K562 (cell line): ENCODE measurements around the gene MRPS10. TPM values are rescaled to one million over a fixed set of nuclear protein-coding genes. Genes with fewer than 3 reads are reported as not detected.

ENCODE experiments used
- BCL6 ChIP-seq: fragments of 250-450 bp; sonication (Bioruptor Pico); IDR thresholded peaks from 2 replicates; pipeline ENCODE4 v1.4.0; 2020
- FOS ChIP-seq: IDR thresholded peaks from 3 replicates; pipeline ENCODE4 v1.6.1; 2011; ENCODE audit not compliant: insufficient read length; ENCODE audit errors: extremely low read depth
- HDAC2 ChIP-seq: fragments of 450-650 bp; IDR thresholded peaks from 2 replicates; pipeline ENCODE4 v1.6.1; 2016; ENCODE audit warnings: mild to moderate bottlenecking
- HOXB6 ChIP-seq: fragments of 250-450 bp; sonication (Bioruptor Pico); IDR thresholded peaks from 2 replicates; pipeline ENCODE4 v1.5.1; 2022; ENCODE audit warnings: mild to moderate bottlenecking, borderline replicate concordance
- MIER1 ChIP-seq: fragments of 450-650 bp; IDR thresholded peaks from 2 replicates; pipeline ENCODE4 v1.6.1; 2016; ENCODE audit warnings: antibody characterized with exemption, mild to moderate bottlenecking, low read depth
- MYC ChIP-seq, 2 experiments: fragments of 250-450 bp in 1 of 2; sonication (Bioruptor Pico) in 1 of 2; IDR thresholded peaks; 2 replicates each; pipeline versions ENCODE4 v1.5.1 to v1.6.1; 2012 to 2021; ENCODE audit warnings: low read depth in 2 of 2, borderline replicate concordance in 1 of 2, improper control_type of control experiment in 1 of 2, low read length in 1 of 2, mild to moderate bottlenecking in 1 of 2, moderate library complexity in 1 of 2
- PCBP1 ChIP-seq: fragments of 200-400 bp; formaldehyde crosslinking; IDR thresholded peaks from 2 replicates; pipeline ENCODE4 v1.6.1; 2018; ENCODE audit warnings: mild to moderate bottlenecking, low read depth, low read length; ENCODE audit not compliant: poor library complexity, severe bottlenecking
- SIN3A ChIP-seq, 2 experiments: fragments of 150-350 bp in 1 of 2; IDR thresholded peaks; 2 replicates each; pipeline ENCODE4 v1.6.1; 2011 to 2016; ENCODE audit warnings: borderline replicate concordance in 2 of 2, low read depth in 2 of 2, low read length in 2 of 2, mild to moderate bottlenecking in 2 of 2, moderate library complexity in 2 of 2; ENCODE audit not compliant: control insufficient read depth in 1 of 2
- ZKSCAN8 ChIP-seq: fragments of 200-800 bp; sonication (Bioruptor generic); IDR thresholded peaks from 2 replicates; pipeline ENCODE4 v1.6.1; 2016; ENCODE audit warnings: missing genetic modification characterization, missing compliant biosample characterization
- polyA plus RNA-seq, 8 experiments: library from polyadenylated mRNA; depleted of rRNA in 4 of 8; stranded (reverse) in 5 of 8; unstranded in 3 of 8; fragments of >200 nt; fragmentation: Nextera tagmentation in 2 of 8; fragmentation: Illumina TruSeq in 1 of 8; extraction: Ambion mirVana in 2 of 8; extraction: Trizol in 1 of 8; gene quantifications; 2 replicates each; pipeline versions ENCODE4 v1.2.1 to v1.2.3, GENCODE V29; 2011 to 2014; ENCODE audit warnings: inconsistent platforms in 1 of 8, missing spikeins in 1 of 8
- total RNA-seq, 7 experiments: library from RNA; depleted of rRNA in 6 of 7; stranded (reverse); fragments of >200 nt in 6 of 7; fragmentation: Illumina TruSeq in 2 of 7; extraction: Trizol in 2 of 7; gene quantifications; 2 replicates each; pipeline versions ENCODE4 v1.2.1 to v1.2.3, GENCODE V29; 2011 to 2021; ENCODE audit warnings: low replicate concordance in 1 of 7
- TF ChIP-seq, protein P1 (sequence below): fragments of 200-600 bp; sonication (generic); IDR thresholded peaks from one replicate; pipeline ENCODE4 v1.6.1; 2012; ENCODE audit warnings: mild to moderate bottlenecking, low read depth, low read length, inconsistent platforms
- TF ChIP-seq, protein P2 (sequence below): sonication (generic); formaldehyde crosslinking; IDR thresholded peaks from 2 replicates; pipeline ENCODE4 v1.4.0; 2020; ENCODE audit warnings: mild to moderate bottlenecking, missing genetic modification reagents
- TF ChIP-seq, protein P3 (sequence below): fragments of 250-450 bp; sonication (Bioruptor Pico); IDR thresholded peaks from 2 replicates; pipeline ENCODE4 v1.9.0; 2021; ENCODE audit warnings: mild to moderate bottlenecking

The MRPS10 gene
- total and polyA plus RNA-seq, 9 of the 15 experiments (the other 6 are each of a cell fraction or from before 2014, with no cell fraction given) = 48.6 to 166 (median 93.7) TPM

DNA sequence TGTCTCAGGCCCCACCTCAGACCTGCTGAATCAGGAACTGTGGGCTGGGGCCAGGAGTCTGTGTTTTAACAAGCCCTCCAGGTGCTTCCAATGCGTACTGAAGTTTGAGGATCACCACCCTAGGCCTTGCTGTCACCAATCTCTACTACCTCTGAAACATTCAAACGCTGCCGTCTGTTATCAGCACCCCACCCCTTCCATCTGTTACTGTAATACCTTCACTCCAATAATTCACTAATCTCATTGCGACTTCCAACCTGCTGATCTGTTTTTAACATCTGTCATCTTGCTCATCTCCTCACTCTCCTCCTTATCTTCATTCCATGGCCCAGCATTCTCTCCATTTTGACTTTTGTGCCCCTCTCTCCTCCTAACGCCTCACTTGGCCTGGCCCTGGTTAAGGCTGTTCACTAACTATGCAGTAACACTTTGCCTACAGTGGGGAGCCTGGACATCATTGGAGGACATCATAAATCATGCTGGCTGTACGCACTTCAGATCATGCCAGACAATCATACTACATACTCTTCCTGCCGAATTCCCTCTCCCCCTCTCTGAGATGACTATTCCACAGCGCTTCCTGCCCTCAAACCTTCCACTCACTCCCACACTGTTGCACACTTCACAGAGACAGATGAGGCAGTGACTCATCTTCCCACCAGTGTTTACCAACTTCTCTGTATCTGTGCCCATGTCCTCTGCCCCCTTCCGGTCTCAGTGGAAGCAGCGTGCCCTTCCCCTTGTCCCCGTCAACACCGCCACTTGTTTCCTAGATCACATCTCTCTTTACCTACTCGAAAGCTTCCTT lies 19.9 kb downstream of the MRPS10 start (continued):
- TF ChIP-seq, protein P1, sequence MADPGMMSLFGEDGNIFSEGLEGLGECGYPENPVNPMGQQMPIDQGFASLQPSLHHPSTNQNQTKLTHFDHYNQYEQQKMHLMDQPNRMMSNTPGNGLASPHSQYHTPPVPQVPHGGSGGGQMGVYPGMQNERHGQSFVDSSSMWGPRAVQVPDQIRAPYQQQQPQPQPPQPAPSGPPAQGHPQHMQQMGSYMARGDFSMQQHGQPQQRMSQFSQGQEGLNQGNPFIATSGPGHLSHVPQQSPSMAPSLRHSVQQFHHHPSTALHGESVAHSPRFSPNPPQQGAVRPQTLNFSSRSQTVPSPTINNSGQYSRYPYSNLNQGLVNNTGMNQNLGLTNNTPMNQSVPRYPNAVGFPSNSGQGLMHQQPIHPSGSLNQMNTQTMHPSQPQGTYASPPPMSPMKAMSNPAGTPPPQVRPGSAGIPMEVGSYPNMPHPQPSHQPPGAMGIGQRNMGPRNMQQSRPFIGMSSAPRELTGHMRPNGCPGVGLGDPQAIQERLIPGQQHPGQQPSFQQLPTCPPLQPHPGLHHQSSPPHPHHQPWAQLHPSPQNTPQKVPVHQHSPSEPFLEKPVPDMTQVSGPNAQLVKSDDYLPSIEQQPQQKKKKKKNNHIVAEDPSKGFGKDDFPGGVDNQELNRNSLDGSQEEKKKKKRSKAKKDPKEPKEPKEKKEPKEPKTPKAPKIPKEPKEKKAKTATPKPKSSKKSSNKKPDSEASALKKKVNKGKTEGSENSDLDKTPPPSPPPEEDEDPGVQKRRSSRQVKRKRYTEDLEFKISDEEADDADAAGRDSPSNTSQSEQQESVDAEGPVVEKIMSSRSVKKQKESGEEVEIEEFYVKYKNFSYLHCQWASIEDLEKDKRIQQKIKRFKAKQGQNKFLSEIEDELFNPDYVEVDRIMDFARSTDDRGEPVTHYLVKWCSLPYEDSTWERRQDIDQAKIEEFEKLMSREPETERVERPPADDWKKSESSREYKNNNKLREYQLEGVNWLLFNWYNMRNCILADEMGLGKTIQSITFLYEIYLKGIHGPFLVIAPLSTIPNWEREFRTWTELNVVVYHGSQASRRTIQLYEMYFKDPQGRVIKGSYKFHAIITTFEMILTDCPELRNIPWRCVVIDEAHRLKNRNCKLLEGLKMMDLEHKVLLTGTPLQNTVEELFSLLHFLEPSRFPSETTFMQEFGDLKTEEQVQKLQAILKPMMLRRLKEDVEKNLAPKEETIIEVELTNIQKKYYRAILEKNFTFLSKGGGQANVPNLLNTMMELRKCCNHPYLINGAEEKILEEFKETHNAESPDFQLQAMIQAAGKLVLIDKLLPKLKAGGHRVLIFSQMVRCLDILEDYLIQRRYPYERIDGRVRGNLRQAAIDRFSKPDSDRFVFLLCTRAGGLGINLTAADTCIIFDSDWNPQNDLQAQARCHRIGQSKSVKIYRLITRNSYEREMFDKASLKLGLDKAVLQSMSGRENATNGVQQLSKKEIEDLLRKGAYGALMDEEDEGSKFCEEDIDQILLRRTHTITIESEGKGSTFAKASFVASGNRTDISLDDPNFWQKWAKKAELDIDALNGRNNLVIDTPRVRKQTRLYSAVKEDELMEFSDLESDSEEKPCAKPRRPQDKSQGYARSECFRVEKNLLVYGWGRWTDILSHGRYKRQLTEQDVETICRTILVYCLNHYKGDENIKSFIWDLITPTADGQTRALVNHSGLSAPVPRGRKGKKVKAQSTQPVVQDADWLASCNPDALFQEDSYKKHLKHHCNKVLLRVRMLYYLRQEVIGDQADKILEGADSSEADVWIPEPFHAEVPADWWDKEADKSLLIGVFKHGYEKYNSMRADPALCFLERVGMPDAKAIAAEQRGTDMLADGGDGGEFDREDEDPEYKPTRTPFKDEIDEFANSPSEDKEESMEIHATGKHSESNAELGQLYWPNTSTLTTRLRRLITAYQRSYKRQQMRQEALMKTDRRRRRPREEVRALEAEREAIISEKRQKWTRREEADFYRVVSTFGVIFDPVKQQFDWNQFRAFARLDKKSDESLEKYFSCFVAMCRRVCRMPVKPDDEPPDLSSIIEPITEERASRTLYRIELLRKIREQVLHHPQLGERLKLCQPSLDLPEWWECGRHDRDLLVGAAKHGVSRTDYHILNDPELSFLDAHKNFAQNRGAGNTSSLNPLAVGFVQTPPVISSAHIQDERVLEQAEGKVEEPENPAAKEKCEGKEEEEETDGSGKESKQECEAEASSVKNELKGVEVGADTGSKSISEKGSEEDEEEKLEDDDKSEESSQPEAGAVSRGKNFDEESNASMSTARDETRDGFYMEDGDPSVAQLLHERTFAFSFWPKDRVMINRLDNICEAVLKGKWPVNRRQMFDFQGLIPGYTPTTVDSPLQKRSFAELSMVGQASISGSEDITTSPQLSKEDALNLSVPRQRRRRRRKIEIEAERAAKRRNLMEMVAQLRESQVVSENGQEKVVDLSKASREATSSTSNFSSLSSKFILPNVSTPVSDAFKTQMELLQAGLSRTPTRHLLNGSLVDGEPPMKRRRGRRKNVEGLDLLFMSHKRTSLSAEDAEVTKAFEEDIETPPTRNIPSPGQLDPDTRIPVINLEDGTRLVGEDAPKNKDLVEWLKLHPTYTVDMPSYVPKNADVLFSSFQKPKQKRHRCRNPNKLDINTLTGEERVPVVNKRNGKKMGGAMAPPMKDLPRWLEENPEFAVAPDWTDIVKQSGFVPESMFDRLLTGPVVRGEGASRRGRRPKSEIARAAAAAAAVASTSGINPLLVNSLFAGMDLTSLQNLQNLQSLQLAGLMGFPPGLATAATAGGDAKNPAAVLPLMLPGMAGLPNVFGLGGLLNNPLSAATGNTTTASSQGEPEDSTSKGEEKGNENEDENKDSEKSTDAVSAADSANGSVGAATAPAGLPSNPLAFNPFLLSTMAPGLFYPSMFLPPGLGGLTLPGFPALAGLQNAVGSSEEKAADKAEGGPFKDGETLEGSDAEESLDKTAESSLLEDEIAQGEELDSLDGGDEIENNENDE = no peak
- TF ChIP-seq MYC (IDR thresholded peaks at IDR 0.05; ENCODE audit: low read depth, low read length) = peak; percentile 59; the same call in 1 of the 2 replicates
- TF ChIP-seq MYC (CRISPR knock-in tag; IDR thresholded peaks at IDR 0.05; ENCODE audit: borderline replicate concordance, low read depth) = 0 out of 2 replicates have a peak, but pooled peaks have one; percentile 9
- peak; percentile 54 for TF ChIP-seq FOS
- no peak for TF ChIP-seq PCBP1
- TF ChIP-seq, protein P2, sequence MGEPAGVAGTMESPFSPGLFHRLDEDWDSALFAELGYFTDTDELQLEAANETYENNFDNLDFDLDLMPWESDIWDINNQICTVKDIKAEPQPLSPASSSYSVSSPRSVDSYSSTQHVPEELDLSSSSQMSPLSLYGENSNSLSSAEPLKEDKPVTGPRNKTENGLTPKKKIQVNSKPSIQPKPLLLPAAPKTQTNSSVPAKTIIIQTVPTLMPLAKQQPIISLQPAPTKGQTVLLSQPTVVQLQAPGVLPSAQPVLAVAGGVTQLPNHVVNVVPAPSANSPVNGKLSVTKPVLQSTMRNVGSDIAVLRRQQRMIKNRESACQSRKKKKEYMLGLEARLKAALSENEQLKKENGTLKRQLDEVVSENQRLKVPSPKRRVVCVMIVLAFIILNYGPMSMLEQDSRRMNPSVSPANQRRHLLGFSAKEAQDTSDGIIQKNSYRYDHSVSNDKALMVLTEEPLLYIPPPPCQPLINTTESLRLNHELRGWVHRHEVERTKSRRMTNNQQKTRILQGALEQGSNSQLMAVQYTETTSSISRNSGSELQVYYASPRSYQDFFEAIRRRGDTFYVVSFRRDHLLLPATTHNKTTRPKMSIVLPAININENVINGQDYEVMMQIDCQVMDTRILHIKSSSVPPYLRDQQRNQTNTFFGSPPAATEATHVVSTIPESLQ (CRISPR knock-in tag) = 0 out of 2 replicates have a peak, but pooled peaks have one; percentile 62
- peak; percentile 99 for TF ChIP-seq HDAC2
- TF ChIP-seq MIER1 = 0 out of 2 replicates have a peak, but pooled peaks have one; percentile 42
- TF ChIP-seq SIN3A (IDR thresholded peaks at IDR 0.05; ENCODE audit: borderline replicate concordance in 2 of 2, control insufficient read depth in 1 of 2, low read depth in 2 of 2, low read length in 2 of 2) = 0 out of 4 replicates have a peak, but pooled peaks have one; percentile 32 to 40
- no peak for TF ChIP-seq HOXB6
- no peak for TF ChIP-seq ZKSCAN8
- no peak for TF ChIP-seq BCL6 (CRISPR knock-in tag)
- TF ChIP-seq, protein P3, sequence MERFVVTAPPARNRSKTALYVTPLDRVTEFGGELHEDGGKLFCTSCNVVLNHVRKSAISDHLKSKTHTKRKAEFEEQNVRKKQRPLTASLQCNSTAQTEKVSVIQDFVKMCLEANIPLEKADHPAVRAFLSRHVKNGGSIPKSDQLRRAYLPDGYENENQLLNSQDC = no peak
